Measurements from ENCODE around the gene MR1. TPM values are rescaled to one million over a fixed set of nuclear protein-coding genes. Genes with fewer than 3 reads are reported as not detected.

MR1 gene
- total and polyA plus RNA-seq, 2 of the 13 experiments (the other 11 are each of a cell fraction or from before 2014, with no cell fraction given): 7.7 to 10.4 TPM

- no peak for TF ChIP-seq ZFP36L1 (CRISPR knock-in tag; IDR thresholded peaks at IDR 0.05)
- no peak for TF ChIP-seq ZNF33B (CRISPR knock-in tag; IDR thresholded peaks at IDR 0.05)
- no peak for TF ChIP-seq ZNF138 (CRISPR knock-in tag; IDR thresholded peaks at IDR 0.05; ENCODE audit: low read depth)
- TF ChIP-seq JUND (CRISPR knock-in tag; IDR thresholded peaks at IDR 0.05): peak; percentile 70; the same call in 1 of the 2 replicates
- TF ChIP-seq XRCC5 (optimal IDR thresholded peaks at IDR 0.05; ENCODE audit: low read length): peak; percentile 86
- 0 out of 2 replicates have a peak, but pooled peaks have one; percentile 39 for TF ChIP-seq IRF2 (CRISPR knock-in tag; IDR thresholded peaks at IDR 0.05)
- TF ChIP-seq ZNF33A (CRISPR knock-in tag; IDR thresholded peaks at IDR 0.05; ENCODE audit: borderline replicate concordance): no peak
- no peak for TF ChIP-seq ZFP37 (CRISPR knock-in tag; IDR thresholded peaks at IDR 0.05; ENCODE audit: borderline replicate concordance)
- TF ChIP-seq GPN1 (CRISPR knock-in tag; IDR thresholded peaks at IDR 0.05; ENCODE audit: borderline replicate concordance): no peak
- TF ChIP-seq JUNB (CRISPR knock-in tag; IDR thresholded peaks at IDR 0.05; ENCODE audit: borderline replicate concordance): peak; percentile 28; the same call in 1 of the 2 replicates
- peak; percentile 40; the same call in 1 of the 2 replicates for TF ChIP-seq ZNF292 (CRISPR knock-in tag; IDR thresholded peaks at IDR 0.05; ENCODE audit: borderline replicate concordance, low read depth)
- TF ChIP-seq, protein P1, sequence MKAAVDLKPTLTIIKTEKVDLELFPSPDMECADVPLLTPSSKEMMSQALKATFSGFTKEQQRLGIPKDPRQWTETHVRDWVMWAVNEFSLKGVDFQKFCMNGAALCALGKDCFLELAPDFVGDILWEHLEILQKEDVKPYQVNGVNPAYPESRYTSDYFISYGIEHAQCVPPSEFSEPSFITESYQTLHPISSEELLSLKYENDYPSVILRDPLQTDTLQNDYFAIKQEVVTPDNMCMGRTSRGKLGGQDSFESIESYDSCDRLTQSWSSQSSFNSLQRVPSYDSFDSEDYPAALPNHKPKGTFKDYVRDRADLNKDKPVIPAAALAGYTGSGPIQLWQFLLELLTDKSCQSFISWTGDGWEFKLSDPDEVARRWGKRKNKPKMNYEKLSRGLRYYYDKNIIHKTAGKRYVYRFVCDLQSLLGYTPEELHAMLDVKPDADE (CRISPR knock-in tag; IDR thresholded peaks at IDR 0.05): no peak
- no peak for TF ChIP-seq ZNF788 (CRISPR knock-in tag; IDR thresholded peaks at IDR 0.05; ENCODE audit: borderline replicate concordance)
- 0 out of 2 replicates have a peak, but pooled peaks have one; percentile 21 for TF ChIP-seq DMAP1 (CRISPR knock-in tag; IDR thresholded peaks at IDR 0.05)
- TF ChIP-seq ARNTL (CRISPR knock-in tag; IDR thresholded peaks at IDR 0.05): 0 out of 2 replicates have a peak, but pooled peaks have one; percentile 21
- TF ChIP-seq, protein P2, sequence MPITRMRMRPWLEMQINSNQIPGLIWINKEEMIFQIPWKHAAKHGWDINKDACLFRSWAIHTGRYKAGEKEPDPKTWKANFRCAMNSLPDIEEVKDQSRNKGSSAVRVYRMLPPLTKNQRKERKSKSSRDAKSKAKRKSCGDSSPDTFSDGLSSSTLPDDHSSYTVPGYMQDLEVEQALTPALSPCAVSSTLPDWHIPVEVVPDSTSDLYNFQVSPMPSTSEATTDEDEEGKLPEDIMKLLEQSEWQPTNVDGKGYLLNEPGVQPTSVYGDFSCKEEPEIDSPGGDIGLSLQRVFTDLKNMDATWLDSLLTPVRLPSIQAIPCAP (CRISPR knock-in tag; IDR thresholded peaks at IDR 0.05; ENCODE audit: low read depth): no peak
- TF ChIP-seq SMAD9 (CRISPR knock-in tag; IDR thresholded peaks at IDR 0.05): no peak
- 0 out of 2 replicates have a peak, but pooled peaks have one; percentile 46 for TF ChIP-seq ZNF414 (CRISPR knock-in tag; IDR thresholded peaks at IDR 0.05)
- no peak for TF ChIP-seq MEF2D (CRISPR knock-in tag; IDR thresholded peaks at IDR 0.05)
- TF ChIP-seq ZNF576 (CRISPR knock-in tag; IDR thresholded peaks at IDR 0.05): no peak
- no peak for TF ChIP-seq CENPT (CRISPR knock-in tag; IDR thresholded peaks at IDR 0.05; ENCODE audit: low read depth)
- peak; percentile 11; the same call in 1 of the 3 replicates for TF ChIP-seq MXI1 (IDR thresholded peaks at IDR 0.05; ENCODE audit: borderline replicate concordance, low read depth, low read length)
- no peak for TF ChIP-seq SP1 (IDR thresholded peaks at IDR 0.05)
- 0 out of 2 replicates have a peak, but pooled peaks have one; percentile 24 for TF ChIP-seq SP1 (CRISPR knock-in tag; IDR thresholded peaks at IDR 0.05)
- no peak for TF ChIP-seq HHEX (CRISPR knock-in tag; IDR thresholded peaks at IDR 0.05)
- TF ChIP-seq SAP130 (CRISPR knock-in tag; IDR thresholded peaks at IDR 0.05; ENCODE audit: low read depth): peak; percentile 64
- TF ChIP-seq ZNF234 (CRISPR knock-in tag; conservative IDR thresholded peaks at IDR 0.05): no peak
- TF ChIP-seq ZNF431 (CRISPR knock-in tag; IDR thresholded peaks at IDR 0.05; ENCODE audit: borderline replicate concordance, low read depth): no peak
- TF ChIP-seq ZNF460 (CRISPR knock-in tag; IDR thresholded peaks at IDR 0.05; ENCODE audit: borderline replicate concordance): no peak; the same call in 1 of the 2 replicates
Observed at GRCh38 chr1:181044449-181044966, 10.7 kb downstream of the MR1 start (continued).
